ENCODE results near the gene GALNT11.
"Not testable (repeated sequence)": the region's sequence is repeated elsewhere in the genome, so short reads cannot be mapped to it uniquely, and the experiment has no call there.

Gene GALNT11

GRCh38 chr7:152076324-152076821 lies 50.9 kb downstream of the GALNT11 start:
- no peak for DNase-seq

- DNase-seq = no peak
These were observed 51.8 kb downstream of the GALNT11 start for GRCh38 chr7:152076940-152077933.

- no peak for DNase-seq
These were observed 52.6 kb downstream of the GALNT11 start for GRCh38 chr7:152078025-152078424.

- DNase-seq = no peak
These were observed 53.3 kb downstream of the GALNT11 start for GRCh38 chr7:152078786-152079185.

GRCh38 chr7:152081088-152081487 lies 55.6 kb downstream of the GALNT11 start:
- no peak for DNase-seq

- not testable (repeated sequence) for DNase-seq
These were observed 56.7 kb downstream of the GALNT11 start for GRCh38 chr7:152082073-152082721.

- no peak for DNase-seq
These were observed 59.7 kb downstream of the GALNT11 start for GRCh38 chr7:152085131-152085530.

- no peak for DNase-seq
These were observed 61.0 kb downstream of the GALNT11 start for GRCh38 chr7:152086513-152086912.

GRCh38 chr7:152089183-152089582 lies 63.7 kb downstream of the GALNT11 start:
- DNase-seq = no peak

GRCh38 chr7:152090747-152091146 lies 65.3 kb downstream of the GALNT11 start:
- no peak for DNase-seq

GRCh38 chr7:152093717-152094116 lies 68.2 kb downstream of the GALNT11 start:
- no peak for DNase-seq

GRCh38 chr7:152095771-152096170 lies 70.3 kb downstream of the GALNT11 start:
- no peak for DNase-seq

GRCh38 chr7:152097330-152097729 lies 71.9 kb downstream of the GALNT11 start:
- no peak for DNase-seq

- DNase-seq = no peak
These were observed 77.6 kb downstream of the GALNT11 start for GRCh38 chr7:152103066-152103465.

- DNase-seq = no peak
These were observed 78.2 kb downstream of the GALNT11 start for GRCh38 chr7:152103691-152104090.

- DNase-seq = no peak
These were observed 79.7 kb downstream of the GALNT11 start for GRCh38 chr7:152105205-152105604.

- no peak for DNase-seq
These were observed 81.5 kb downstream of the GALNT11 start for GRCh38 chr7:152106990-152107389.

- no peak for DNase-seq
These were observed 82.5 kb downstream of the GALNT11 start for GRCh38 chr7:152107945-152108344.

GRCh38 chr7:152108359-152108758 lies 82.9 kb downstream of the GALNT11 start:
- no peak for DNase-seq

GRCh38 chr7:152112829-152113228 lies 87.4 kb downstream of the GALNT11 start:
- no peak for DNase-seq

GRCh38 chr7:152115021-152115718 lies 89.7 kb downstream of the GALNT11 start:
- no peak for DNase-seq

- no peak for DNase-seq
These were observed 91.9 kb downstream of the GALNT11 start for GRCh38 chr7:152117356-152117755.

- no peak for DNase-seq
These were observed 94.7 kb downstream of the GALNT11 start for GRCh38 chr7:152120210-152120609.
